NCI-H345 (cell line): ENCODE results near the gene USP17L13.
"Not testable (repeated sequence)": the region's sequence is repeated elsewhere in the genome, so short reads cannot be mapped to it uniquely, and the experiment has no call there.

Experiments
- DNase-seq: peaks from one replicate; lab custom pipeline; 2025; lab: John Stamatoyannopoulos, UW

USP17L13 gene, protein sequence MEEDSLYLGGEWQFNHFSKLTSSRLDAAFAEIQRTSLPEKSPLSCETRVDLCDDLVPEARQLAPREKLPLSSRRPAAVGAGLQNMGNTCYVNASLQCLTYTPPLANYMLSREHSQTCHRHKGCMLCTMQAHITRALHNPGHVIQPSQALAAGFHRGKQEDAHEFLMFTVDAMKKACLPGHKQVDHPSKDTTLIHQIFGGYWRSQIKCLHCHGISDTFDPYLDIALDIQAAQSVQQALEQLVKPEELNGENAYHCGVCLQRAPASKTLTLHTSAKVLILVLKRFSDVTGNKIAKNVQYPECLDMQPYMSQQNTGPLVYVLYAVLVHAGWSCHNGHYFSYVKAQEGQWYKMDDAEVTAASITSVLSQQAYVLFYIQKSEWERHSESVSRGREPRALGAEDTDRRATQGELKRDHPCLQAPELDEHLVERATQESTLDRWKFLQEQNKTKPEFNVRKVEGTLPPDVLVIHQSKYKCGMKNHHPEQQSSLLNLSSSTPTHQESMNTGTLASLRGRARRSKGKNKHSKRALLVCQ

DNA sequence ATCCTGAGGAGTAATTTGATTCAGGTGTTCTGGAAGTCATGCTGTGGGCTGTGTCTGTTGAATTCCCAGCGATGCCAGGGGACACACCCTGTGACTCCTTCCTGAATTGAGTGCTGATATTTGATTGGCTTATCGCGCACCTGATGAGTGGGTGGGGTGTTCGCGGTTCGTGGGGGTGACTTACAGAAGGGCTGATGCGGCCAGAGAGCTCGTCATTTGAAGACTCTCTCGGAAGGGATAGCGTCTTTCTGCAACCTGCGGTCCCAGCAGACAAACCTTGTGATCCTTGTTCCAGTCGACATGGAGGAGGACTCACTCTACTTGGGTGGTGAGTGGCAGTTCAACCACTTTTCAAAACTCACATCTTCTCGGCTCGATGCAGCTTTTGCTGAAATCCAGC lies at the start of gene USP17L13:
USP17L13 (plus strand) TSS at position 301 of the 400 bp plus-strand sequence; CDS start at position 301, 0 bp downstream.
- DNase-seq, result not testable (repeated sequence)

DNA sequence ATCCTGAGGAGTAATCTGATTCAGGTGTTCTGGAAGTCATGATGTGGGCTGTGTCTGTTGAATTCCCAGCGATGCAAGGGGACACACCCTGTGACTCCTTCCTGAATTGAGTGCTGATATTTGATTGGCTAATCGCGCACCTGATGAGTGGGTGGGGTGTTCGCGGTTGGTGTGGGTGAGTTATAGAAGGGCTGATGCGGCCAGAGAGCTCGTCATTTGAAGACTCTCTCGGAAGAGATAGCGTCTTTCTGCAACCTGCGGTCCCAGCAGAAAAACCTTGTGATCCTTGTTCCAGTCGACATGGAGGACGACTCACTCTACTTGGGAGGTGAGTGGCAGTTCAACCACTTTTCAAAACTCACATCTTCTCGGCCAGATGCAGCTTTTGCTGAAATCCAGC lies 14.3 kb upstream of the USP17L13 start, which contains the start of gene USP17L10:
USP17L10 (plus strand) TSS at position 301 of the 400 bp plus-strand sequence; CDS start at position 301, 0 bp downstream.
- not testable (repeated sequence) for DNase-seq

DNA sequence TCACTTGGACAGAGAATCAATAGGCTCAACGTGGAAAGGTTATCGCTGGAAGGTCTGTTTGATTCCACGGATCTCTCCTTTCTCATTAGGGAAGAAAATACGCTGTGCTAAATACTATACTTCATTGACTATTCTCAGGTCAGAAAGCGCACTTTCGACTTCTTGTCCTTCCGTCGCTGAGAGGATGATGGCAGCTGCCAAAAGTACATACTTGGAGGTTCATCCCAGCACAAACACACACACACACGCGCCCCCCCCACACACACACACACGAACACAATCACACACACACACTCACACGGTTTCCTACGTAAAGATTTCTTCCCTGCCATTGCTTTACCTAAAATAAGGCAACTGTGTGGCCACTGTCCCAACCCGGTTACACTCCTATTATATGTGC lies 10.0 kb upstream of the USP17L13 start:
- not testable (repeated sequence) for DNase-seq

DNA sequence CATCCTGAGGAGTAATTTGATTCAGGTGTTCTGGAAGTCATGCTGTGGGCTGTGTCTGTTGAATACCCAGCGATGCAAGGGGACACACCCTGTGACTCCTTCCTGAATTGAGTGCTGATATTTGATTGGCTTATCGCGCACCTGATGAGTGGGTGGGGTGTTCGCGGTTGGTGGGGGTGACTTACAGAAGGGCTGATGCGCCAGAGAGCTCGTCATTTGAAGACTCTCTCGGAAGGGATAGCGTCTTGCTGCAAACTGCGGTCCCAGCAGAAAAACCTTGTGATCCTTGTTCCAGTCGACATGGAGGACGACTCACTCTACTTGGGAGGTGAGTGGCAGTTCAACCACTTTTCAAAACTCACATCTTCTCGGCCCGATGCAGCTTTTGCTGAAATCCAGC lies 9.6 kb upstream of the USP17L13 start, which contains the start of gene USP17L11:
USP17L11 (plus strand) TSS at position 301 of the 400 bp plus-strand sequence; CDS start at position 301, 0 bp downstream.
- DNase-seq, result not testable (repeated sequence)

DNA sequence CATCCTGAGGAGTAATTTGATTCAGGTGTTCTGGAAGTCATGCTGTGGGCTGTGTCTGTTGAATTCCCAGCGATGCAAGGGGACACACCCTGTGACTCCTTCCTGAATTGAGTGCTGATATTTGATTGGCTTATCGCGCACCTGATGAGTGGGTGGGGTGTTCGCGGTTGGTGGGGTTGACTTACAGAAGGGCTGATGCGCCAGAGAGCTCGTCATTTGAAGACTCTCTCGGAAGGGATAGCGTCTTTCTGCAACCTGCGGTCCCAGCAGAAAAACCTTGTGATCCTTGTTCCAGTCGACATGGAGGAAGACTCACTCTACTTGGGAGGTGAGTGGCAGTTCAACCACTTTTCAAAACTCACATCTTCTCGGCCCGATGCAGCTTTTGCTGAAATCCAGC lies 4.8 kb upstream of the USP17L13 start, which contains the start of gene USP17L12:
USP17L12 (plus strand) TSS at position 301 of the 400 bp plus-strand sequence; CDS start at position 301, 0 bp downstream.
- DNase-seq, result not testable (repeated sequence)

DNA sequence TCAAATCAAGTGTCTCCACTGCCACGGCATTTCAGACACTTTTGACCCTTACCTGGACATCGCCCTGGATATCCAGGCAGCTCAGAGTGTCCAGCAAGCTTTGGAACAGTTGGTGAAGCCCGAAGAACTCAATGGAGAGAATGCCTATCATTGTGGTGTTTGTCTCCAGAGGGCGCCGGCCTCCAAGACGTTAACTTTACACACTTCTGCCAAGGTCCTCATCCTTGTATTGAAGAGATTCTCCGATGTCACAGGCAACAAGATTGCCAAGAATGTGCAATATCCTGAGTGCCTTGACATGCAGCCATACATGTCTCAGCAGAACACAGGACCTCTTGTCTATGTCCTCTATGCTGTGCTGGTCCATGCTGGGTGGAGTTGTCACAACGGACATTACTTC lies 5.6 kb downstream of the USP17L13 start:
- not testable (repeated sequence) for DNase-seq

DNA sequence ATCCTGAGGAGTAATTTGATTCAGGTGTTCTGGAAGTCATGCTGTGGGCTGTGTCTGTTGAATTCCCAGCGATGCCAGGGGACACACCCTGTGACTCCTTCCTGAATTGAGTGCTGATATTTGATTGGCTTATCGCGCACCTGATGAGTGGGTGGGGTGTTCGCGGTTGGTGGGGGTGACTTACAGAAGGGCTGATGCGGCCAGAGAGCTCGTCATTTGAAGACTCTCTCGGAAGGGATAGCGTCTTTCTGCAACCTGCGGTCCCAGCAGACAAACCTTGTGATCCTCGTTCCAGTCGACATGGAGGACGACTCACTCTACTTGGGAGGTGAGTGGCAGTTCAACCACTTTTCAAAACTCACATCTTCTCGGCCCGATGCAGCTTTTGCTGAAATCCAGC lies 9.4 kb downstream of the USP17L13 start, which contains the start of gene USP17L15:
USP17L15 (plus strand) TSS at position 301 of the 400 bp plus-strand sequence; CDS start at position 301, 0 bp downstream.
- DNase-seq, result not testable (repeated sequence)

DNA sequence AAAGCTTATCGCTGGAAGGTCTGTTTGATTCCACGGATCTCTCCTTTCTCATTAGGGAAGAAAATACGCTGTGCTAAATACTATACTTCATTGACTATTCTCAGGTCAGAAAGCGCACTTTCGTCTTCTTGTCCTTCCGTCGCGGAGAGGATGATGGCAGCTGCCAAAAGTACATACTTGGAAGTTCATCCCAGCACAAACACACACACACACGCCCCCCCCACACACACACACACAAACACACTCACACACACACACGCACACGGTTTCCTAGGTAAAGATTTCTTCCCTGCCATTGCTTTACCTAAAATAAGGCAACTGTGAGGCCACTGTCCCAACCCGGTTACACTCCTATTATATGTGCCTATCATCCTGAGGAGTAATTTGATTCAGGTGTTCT lies 13.8 kb downstream of the USP17L13 start:
- DNase-seq, result not testable (repeated sequence)

DNA sequence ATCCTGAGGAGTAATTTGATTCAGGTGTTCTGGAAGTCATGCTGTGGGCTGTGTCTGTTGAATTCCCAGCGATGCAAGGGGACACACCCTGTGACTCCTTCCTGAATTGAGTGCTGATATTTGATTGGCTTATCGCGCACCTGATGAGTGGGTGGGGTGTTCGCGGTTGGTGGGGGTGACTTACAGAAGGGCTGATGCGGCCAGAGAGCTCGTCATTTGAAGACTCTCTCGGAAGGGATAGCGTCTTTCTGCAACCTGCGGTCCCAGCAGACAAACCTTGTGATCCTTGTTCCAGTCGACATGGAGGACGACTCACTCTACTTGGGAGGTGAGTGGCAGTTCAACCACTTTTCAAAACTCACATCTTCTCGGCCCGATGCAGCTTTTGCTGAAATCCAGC lies 18.9 kb downstream of the USP17L13 start, which contains the start of gene USP17L17:
USP17L17 (plus strand) TSS at position 301 of the 400 bp plus-strand sequence; CDS start at position 301, 0 bp downstream.
- not testable (repeated sequence) for DNase-seq

DNA sequence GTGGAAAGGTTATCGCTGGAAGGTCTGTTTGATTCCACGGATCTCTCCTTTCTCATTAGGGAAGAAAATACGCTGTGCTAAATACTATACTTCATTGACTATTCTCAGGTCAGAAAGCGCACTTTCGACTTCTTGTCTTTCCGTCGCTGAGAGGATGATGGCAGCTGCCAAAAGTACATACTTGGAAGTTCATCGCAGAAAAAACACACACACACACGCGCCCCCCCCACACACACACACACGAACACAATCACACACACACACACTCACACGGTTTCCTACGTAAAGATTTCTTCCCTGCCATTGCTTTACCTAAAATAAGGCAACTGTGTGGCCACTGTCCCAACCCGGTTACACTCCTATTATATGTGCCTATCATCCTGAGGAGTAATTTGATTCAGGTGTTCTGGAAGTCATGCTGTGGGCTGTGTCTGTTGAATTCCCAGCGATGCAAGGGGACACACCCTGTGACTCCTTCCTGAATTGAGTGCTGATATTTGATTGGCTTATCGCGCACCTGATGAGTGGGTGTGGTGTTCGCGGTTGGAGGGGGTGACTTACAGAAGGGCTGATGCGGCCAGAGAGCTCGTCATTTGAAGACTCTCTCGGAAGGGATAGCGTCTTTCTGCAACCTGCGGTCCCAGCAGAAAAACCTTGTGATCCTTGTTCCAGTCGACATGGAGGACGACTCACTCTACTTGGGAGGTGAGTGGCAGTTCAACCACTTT lies 23.4 kb downstream of the USP17L13 start, which contains the start of gene USP17L18:
USP17L18 (plus strand) TSS at position 678 of the 728 bp plus-strand sequence; CDS start at position 678, 0 bp downstream.
- not testable (repeated sequence) for DNase-seq

DNA sequence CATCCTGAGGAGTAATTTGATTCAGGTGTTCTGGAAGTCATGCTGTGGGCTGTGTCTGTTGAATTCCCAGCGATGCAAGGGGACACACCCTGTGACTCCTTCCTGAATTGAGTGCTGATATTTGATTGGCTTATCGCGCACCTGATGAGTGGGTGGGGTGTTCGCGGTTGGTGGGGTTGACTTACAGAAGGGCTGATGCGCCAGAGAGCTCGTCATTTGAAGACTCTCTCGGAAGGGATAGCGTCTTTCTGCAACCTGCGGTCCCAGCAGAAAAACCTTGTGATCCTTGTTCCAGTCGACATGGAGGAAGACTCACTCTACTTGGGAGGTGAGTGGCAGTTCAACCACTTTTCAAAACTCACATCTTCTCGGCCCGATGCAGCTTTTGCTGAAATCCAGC lies 28.4 kb downstream of the USP17L13 start, which contains the start of gene USP17L19:
USP17L19 (plus strand) TSS at position 301 of the 400 bp plus-strand sequence; CDS start at position 301, 0 bp downstream.
- not testable (repeated sequence) for DNase-seq

DNA sequence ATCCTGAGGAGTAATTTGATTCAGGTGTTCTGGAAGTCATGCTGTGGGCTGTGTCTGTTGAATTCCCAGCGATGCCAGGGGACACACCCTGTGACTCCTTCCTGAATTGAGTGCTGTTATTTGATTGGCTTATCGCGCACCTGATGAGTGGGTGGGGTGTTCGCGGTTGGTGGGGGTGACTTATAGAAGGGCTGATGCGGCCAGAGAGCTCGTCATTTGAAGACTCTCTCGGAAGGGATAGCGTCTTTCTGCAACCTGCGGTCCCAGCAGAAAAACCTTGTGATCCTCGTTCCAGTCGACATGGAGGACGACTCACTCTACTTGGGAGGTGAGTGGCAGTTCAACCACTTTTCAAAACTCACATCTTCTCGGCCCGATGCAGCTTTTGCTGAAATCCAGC lies 33.1 kb downstream of the USP17L13 start, which contains the start of gene USP17L20:
USP17L20 (plus strand) TSS at position 301 of the 400 bp plus-strand sequence; CDS start at position 301, 0 bp downstream.
- not testable (repeated sequence) for DNase-seq

DNA sequence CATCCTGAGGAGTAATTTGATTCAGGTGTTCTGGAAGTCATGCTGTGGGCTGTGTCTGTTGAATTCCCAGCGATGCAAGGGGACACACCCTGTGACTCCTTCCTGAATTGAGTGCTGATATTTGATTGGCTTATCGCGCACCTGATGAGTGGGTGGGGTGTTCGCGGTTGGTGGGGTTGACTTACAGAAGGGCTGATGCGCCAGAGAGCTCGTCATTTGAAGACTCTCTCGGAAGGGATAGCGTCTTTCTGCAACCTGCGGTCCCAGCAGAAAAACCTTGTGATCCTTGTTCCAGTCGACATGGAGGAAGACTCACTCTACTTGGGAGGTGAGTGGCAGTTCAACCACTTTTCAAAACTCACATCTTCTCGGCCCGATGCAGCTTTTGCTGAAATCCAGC lies 37.9 kb downstream of the USP17L13 start, which contains the start of gene USP17L21:
USP17L21 (plus strand) TSS at position 301 of the 400 bp plus-strand sequence; CDS start at position 301, 0 bp downstream.
- not testable (repeated sequence) for DNase-seq

DNA sequence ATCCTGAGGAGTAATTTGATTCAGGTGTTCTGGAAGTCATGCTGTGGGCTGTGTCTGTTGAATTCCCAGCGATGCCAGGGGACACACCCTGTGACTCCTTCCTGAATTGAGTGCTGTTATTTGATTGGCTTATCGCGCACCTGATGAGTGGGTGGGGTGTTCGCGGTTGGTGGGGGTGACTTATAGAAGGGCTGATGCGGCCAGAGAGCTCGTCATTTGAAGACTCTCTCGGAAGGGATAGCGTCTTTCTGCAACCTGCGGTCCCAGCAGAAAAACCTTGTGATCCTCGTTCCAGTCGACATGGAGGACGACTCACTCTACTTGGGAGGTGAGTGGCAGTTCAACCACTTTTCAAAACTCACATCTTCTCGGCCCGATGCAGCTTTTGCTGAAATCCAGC lies 42.6 kb downstream of the USP17L13 start, which contains the start of gene USP17L22:
USP17L22 (plus strand) TSS at position 301 of the 400 bp plus-strand sequence; CDS start at position 301, 0 bp downstream.
- not testable (repeated sequence) for DNase-seq

DNA sequence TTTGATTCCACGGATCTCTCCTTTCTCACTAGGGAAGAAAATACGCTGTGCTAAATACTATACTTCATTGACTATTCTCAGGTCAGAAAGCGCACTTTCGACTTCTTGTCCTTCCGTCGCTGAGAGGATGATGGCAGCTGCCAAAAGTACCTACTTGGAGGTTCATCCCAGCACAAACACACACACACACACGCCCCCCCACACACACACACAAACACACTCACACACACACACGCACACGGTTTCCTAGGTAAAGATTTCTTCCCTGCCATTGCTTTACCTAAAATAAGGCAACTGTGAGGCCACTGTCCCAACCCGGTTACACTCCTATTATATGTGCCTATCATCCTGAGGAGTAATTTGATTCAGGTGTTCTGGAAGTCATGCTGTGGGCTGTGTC lies 47.0 kb downstream of the USP17L13 start:
- DNase-seq, result not testable (repeated sequence)
